Activated naive CD4-positive, alpha-beta T cell treated with anti-CD3 and anti-CD28 coated beads for 36 hours (primary cell): ENCODE results near the gene GARNL3. TPM values are rescaled to one million over a fixed set of nuclear protein-coding genes. Genes with fewer than 3 reads are reported as not detected.
A peak's percentile ranks its signal among the peaks of the same experiment; 100 is the strongest.

Experiments
- CTCF ChIA-PET: fragments of 350-600 bp; sonication (Branson Sonifier 250); formaldehyde crosslinking; loops from one replicate; lab custom pipeline; 2021; ENCODE audit warnings: antibody characterized with exemption; lab: Charles Lee
- DNase-seq: peaks from one replicate; pipeline ENCODE4 v3.0.0-alpha.2; 2020
- H3K27ac Mint-ChIP-seq: one replicate; pipeline ENCODE4 v1.8.0; 2021; ENCODE audit warnings: mild to moderate bottlenecking, mixed read lengths
- H3K27me3 Mint-ChIP-seq: one replicate; pipeline ENCODE4 v1.8.0; 2021; ENCODE audit warnings: low read depth, mixed read lengths
- H3K36me3 Mint-ChIP-seq: one replicate; pipeline ENCODE4 v1.8.0; 2021; ENCODE audit warnings: low read depth, mixed read lengths
- H3K4me1 Mint-ChIP-seq: one replicate; pipeline ENCODE4 v1.8.0; 2021; ENCODE audit warnings: low read depth, mixed read lengths
- H3K4me3 Mint-ChIP-seq: one replicate; pipeline ENCODE4 v1.8.0; 2021; ENCODE audit warnings: mild to moderate bottlenecking, moderate library complexity, mixed read lengths
- H3K9me3 Mint-ChIP-seq: one replicate; pipeline ENCODE4 v1.8.0; 2021; ENCODE audit warnings: mixed read lengths
- intact Hi-C: fragments of 100-400 bp; cut with micrococcal nuclease; formaldehyde crosslinking; loops from one replicate; pipeline ENCODE4 v1.15.1; 2023
- total RNA-seq, 2 experiments: library from RNA; stranded (reverse); gene quantifications; one replicate each; pipeline ENCODE4 v1.2.3, GENCODE V29; 2021

The GARNL3 gene
- total RNA-seq, 2 experiments from 2014 or later = 1.2 to 4.6 TPM

DNA sequence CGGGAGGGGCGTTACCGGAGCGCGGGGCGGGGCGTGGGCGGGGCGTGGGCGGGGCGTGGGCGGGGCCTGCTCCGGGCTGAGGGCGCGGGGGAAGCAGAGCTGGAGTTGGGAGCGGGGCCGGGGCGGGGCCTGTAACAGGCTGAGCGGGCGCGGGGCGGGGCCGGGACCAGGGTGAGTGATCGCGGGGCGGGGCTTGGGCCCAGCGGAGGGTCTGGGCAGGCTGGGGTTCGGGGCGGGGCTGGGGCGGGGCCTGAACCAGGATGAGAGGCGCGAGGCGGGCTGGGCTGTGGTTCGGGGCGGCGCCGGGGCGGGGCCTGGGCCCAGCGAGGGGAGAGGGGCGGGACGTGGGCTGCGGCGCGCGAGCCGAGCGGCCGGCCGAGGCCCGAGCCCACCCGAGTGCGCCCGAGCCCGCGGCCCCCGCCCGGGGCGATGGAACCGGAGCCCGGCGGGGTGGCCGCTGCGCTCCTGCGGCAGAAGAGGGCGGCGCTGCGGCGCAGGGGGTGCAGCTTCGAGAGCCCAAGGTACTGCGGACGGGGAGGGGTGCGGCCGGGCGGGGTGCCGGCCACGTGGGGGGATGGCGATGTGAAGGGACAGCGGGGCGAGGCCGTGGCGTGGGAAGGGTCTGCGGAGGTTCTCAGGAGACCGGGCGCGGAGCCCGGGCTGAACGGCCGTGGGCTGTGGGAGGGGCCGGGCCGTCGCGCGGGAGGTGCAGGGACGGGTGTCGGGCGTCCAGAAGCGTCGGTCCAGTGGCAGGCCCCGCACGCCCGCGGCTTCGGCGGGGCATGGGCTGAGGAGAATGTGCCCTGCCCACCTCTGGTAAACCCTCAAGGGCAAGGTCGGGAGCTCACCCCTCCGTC is 39.5 kb upstream of the GARNL3 start:
- CTCF ChIA-PET = interaction anchor here (1.0 to 2.7 kb wide), 3 partner anchors 10 to 24 kb away, joined by 3 to 10 read pairs (median 3); no protein-coding TSS in a partner anchor
- DNase-seq = peak; percentile 96
- Mint-ChIP-seq H3K36me3 (peaks cover 2% of the 10 kb centered on the region), H3K27me3 (peaks cover 11% of the 10 kb centered on the region), H3K4me1 (peaks cover 28% of the 10 kb centered on the region), H3K9me3 (no peaks in the 10 kb centered on the region), H3K27ac (no peak overlapping the region), H3K4me3 (peak overlapping the region; percentile 73)
- intact Hi-C loops = loop anchor here (1.0 to 2.0 kb wide), 3 partner anchors 20 to 502 kb away; partner anchors contain the start of gene ZNF79

- Mint-ChIP-seq H3K27ac (peak overlapping the region; percentile 21), H3K4me1 (peaks cover 28% of the 10 kb centered on the region), H3K36me3 (peaks cover 2% of the 10 kb centered on the region), H3K27me3 (peaks cover 12% of the 10 kb centered on the region), H3K4me3 (peak overlapping the region; percentile 77), H3K9me3 (no peaks in the 10 kb centered on the region)
- intact Hi-C loops = loop anchor here (2.0 kb wide), 1 partner anchor 503 kb away; no protein-coding TSS in a partner anchor
- CTCF ChIA-PET = interaction anchor here (0.7 to 2.7 kb wide), 4 partner anchors 11 to 58 kb away, joined by 3 to 10 read pairs (median 3); no protein-coding TSS in a partner anchor
- DNase-seq = no peak
Measured at GRCh38 chr9:127225801-127226625, 38.6 kb upstream of the GARNL3 start.

DNA sequence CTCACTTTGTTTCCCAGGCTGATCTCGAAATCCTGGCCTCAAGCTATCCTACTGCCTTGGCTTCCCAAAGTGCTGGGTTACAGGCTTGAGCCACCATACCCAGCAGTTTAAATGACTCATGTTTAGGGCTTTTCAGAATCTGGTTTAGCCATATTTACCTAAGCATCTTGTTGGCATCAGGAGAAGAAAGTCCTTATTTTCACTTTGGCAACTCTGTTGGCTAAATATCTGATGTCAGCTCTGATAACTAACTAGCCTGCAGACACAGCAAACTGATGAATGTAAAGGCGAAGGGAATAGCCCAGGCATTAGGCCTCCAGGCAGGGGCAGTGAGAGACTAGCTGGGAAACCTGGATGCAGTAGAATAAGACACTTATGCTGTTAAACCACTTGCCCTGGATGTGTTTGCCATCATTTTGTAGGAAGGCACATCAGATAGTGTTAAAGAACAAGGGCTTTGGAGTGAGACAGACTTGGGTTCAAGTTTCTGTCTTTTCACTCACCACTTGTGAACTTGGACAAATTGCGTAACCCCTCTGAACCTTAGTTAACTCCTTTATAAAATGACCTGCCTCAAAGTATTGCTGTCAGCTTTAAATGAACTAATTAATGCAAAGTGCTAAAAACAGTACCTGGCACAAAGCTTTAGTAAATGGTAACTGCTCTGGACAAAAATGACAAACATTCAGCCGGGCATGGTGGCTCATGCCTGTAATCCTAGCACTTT is 34.7 kb upstream of the GARNL3 start:
- Mint-ChIP-seq H3K27ac (no peak overlapping the region), H3K4me1 (peaks cover 9% of the 10 kb centered on the region), H3K36me3 (peaks cover 2% of the 10 kb centered on the region), H3K27me3 (peaks cover 19% of the 10 kb centered on the region), H3K9me3 (no peaks in the 10 kb centered on the region), H3K4me3 (no peak overlapping the region)
- DNase-seq = no peak
- intact Hi-C loops = no loop called here
- CTCF ChIA-PET = interaction anchor here (1.1 kb wide), 1 partner anchor 19 kb away, joined by 3 read pairs; no protein-coding TSS in a partner anchor

DNA sequence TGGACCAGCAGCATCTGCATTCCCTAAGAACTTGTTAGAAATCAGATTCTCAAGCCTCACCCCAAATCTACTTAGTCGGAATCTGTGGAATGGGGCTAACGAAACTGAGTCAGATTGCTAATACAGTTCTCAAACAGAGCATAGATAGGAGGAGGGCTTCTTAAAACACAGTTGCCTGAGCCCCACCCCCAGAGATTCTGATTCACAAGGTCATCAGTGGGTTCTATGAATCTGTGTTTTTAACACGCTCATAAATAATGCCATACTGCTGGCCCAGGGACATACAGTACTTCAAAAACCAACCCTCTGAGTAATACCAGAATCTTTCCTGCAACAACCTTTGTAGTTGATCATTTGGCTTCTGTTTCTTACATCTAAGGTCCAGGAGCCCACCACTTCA is 32.9 kb upstream of the GARNL3 start:
- intact Hi-C loops = no loop called here
- no peaks in the 10 kb centered on the region for H3K36me3 Mint-ChIP-seq
- H3K9me3 Mint-ChIP-seq = no peaks in the 10 kb centered on the region
- no peak overlapping the region for H3K27ac Mint-ChIP-seq
- CTCF ChIA-PET = no interaction called here
- no peak for DNase-seq
- peaks cover under 1% of the 10 kb centered on the region for H3K4me1 Mint-ChIP-seq
- peaks cover 18% of the 10 kb centered on the region for H3K27me3 Mint-ChIP-seq
- no peak overlapping the region for H3K4me3 Mint-ChIP-seq

DNA sequence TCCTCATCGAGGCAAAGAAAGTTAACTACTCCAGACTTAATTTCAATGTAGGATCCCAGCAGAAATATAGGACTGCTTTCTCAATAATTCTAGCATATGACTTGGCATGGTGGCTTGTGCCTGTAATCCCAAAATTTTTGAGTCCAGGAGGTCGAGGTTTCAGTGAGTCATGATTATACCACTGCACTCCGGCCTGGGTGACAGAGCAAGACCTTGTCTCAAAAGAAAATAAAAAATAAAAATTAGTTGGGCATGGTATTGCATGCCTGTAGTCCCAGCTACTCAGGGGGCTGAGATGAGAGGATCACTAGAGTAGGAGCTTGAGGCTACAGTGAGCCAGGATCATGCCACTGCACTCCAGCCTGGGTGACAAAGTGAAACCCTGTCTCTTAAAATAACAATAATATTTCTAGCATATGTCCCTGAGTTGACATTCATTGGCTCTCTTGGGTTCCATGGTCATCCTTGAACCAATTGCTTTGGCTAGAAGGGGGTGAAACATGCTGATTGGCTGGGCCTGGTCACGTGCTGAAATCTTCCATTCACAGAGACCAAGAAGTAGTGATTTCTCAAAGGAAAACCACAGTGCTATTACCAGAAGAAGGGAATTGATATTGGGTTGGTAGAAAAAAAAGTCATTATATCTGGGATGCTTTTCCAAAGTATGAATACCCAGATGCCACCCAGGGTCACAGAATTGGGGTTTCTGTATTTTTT is 31.6 kb upstream of the GARNL3 start:
- CTCF ChIA-PET = no interaction called here
- intact Hi-C loops = no loop called here

GRCh38 chr9:127233550-127233949 is 31.0 kb upstream of the GARNL3 start:
- H3K36me3 Mint-ChIP-seq = no peaks in the 10 kb centered on the region
- H3K27ac Mint-ChIP-seq = no peak overlapping the region
- peaks cover 20% of the 10 kb centered on the region for H3K27me3 Mint-ChIP-seq
- no peak overlapping the region for H3K4me3 Mint-ChIP-seq
- CTCF ChIA-PET = no interaction called here
- intact Hi-C loops = no loop called here
- no peaks in the 10 kb centered on the region for H3K4me1 Mint-ChIP-seq
- DNase-seq = no peak
- no peaks in the 10 kb centered on the region for H3K9me3 Mint-ChIP-seq

More for the DNA sequence above, 31.6 kb upstream of the GARNL3 start:
- Mint-ChIP-seq H3K36me3 (no peaks in the 10 kb centered on the region), H3K27ac (no peak overlapping the region), H3K9me3 (no peaks in the 10 kb centered on the region), H3K4me1 (no peaks in the 10 kb centered on the region), H3K27me3 (peaks cover 20% of the 10 kb centered on the region), H3K4me3 (no peak overlapping the region)
- no peak for DNase-seq

DNA sequence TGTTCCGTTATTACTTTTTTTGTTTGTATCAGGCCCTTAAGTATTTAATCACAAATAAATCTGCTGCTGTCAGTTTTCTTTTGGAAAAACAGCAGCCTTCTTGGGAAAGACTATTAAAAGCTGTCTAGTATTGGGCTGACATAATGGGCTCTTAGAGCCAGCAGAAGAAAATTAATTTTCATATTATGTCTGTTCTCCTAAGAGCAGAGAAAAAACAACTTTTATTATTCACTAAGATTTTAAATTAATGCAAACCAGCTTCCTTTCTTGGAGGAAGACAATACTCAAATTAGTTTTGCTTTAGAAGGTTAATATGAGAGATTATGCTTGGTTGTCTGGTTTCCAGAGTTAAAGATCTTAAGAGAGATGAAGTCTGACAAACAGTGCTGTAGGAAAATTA is 30.6 kb upstream of the GARNL3 start:
- Mint-ChIP-seq H3K27me3 (peaks cover 20% of the 10 kb centered on the region), H3K4me1 (no peaks in the 10 kb centered on the region), H3K4me3 (no peak overlapping the region), H3K9me3 (no peaks in the 10 kb centered on the region), H3K36me3 (no peaks in the 10 kb centered on the region), H3K27ac (no peak overlapping the region)
- CTCF ChIA-PET = no interaction called here
- intact Hi-C loops = no loop called here
- no peak for DNase-seq

DNA sequence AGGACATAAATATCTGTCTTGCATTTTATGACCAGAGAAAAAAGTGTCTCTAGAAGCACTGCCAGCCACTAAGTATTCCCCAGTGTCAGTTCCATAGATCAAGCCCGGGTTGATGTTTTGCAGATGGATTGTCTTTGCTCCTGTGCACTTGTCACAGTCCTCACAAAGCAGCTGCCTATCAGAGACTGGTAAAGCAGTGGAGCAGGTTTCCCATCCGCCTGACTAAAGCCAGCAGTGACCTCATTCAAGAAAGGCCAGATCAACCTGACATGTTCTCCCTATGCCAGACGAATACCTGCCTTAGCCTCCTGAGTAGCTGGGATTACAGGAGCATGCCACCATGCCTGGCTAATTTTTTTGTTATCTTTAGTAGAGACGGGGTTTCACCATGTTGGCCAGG is 26.8 kb upstream of the GARNL3 start:
- Mint-ChIP-seq H3K27ac (no peak overlapping the region), H3K36me3 (no peaks in the 10 kb centered on the region), H3K4me3 (no peak overlapping the region), H3K4me1 (no peaks in the 10 kb centered on the region), H3K9me3 (no peaks in the 10 kb centered on the region), H3K27me3 (peaks cover 10% of the 10 kb centered on the region)
- intact Hi-C loops = no loop called here
- DNase-seq = no peak
- CTCF ChIA-PET = no interaction called here

- Mint-ChIP-seq H3K4me1 (peaks cover 5% of the 10 kb centered on the region), H3K36me3 (no peaks in the 10 kb centered on the region), H3K27ac (no peak overlapping the region), H3K9me3 (no peaks in the 10 kb centered on the region), H3K27me3 (peaks cover 5% of the 10 kb centered on the region), H3K4me3 (no peak overlapping the region)
- no peak for DNase-seq
- intact Hi-C loops = loop anchor here (10.0 kb wide), 2 partner anchors 213 to 533 kb away; partner anchors contain the start of genes LRSAM1, RPL12 and SH2D3C
- CTCF ChIA-PET = no interaction called here
Measured at GRCh38 chr9:127241354-127241753, 23.2 kb upstream of the GARNL3 start.

DNA sequence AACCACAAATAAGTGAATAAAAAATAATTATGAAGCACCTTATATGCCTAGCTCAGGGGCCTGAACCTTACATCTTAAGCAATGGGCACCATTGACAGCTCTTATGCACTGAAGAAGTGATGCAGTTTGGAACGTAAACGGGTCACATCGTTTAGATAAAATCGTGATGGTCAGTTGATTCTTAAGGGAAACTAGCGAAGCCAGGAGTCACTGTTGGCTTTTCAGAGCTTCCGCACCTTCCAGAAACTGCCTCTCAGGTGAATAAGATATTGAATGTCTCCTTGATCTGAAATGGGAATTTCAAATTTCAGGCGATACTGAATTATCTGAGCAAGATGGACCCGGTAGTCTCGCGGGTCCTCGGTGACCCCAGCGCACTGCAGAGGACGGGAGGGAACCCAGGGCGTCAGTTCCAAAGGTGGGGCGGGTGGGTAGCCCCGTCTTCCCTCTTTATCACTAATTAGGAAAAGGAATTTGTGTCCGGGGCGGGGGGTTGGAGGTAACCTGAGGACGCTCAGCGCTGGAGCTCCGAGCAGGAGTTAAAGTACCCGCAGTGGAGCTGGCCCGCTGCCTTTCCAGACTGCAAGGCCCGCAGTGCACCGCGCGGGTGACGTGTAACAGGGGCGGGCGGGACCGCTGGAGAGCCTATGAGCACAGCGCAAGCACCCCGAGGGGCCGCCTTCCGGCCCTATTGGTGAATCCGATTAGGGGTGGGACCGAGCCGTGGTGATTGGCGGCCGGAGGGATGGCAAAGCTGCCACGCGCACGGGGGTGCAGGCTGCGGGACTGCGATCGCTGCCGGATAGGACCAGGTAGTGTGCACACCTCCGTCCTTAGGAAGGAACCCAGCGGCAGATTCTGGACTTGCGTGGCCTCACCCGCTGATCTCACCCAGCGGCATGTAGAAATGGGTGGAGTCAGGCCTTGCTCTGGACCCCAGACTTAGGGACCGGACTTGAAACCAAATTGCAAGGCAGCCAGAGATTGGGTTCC is 19.7 kb upstream of the GARNL3 start:
- intact Hi-C loops = loop anchor here (1.0 to 10.0 kb wide), 4 partner anchors 21 to 530 kb away; partner anchors contain the start of genes LRSAM1, RPL12 and SH2D3C
- Mint-ChIP-seq H3K27me3 (no peaks in the 10 kb centered on the region), H3K4me1 (peaks cover 5% of the 10 kb centered on the region), H3K27ac (no peak overlapping the region), H3K9me3 (no peaks in the 10 kb centered on the region), H3K4me3 (peak overlapping the region; percentile 83), H3K36me3 (no peaks in the 10 kb centered on the region)
- peak; percentile 98 for DNase-seq
- CTCF ChIA-PET = interaction anchor here (0.9 to 1.2 kb wide), 3 partner anchors 20 to 46 kb away, joined by 3 read pairs; no protein-coding TSS in a partner anchor
